Immature natural killer cell (primary cell): Measurements from ENCODE around the gene NOC4L. TPM values are rescaled to one million over a fixed set of nuclear protein-coding genes. Genes with fewer than 3 reads are reported as not detected.

ENCODE experiments used
- DNase-seq, 3 donors: peaks; one replicate each; pipeline ENCODE4 v3.0.0; 2022; ENCODE audit warnings: mixed read lengths in 1 of 3
- H3K27ac Mint-ChIP-seq, 6 donors: one replicate each; pipeline ENCODE4 v1.8.0; 2020; ENCODE audit warnings: mixed read lengths in 6 of 6, mild to moderate bottlenecking in 5 of 6, inconsistent platforms in 4 of 6, moderate library complexity in 3 of 6
- H3K27me3 Mint-ChIP-seq, 3 donors: one replicate each; pipeline ENCODE4 v1.8.0; 2020 to 2021; ENCODE audit warnings: low read depth in 3 of 3, mild to moderate bottlenecking in 3 of 3, mixed read lengths in 3 of 3, moderate library complexity in 3 of 3, inconsistent platforms in 1 of 3
- H3K36me3 Mint-ChIP-seq, 3 donors: one replicate each; pipeline ENCODE4 v1.8.0; 2020; ENCODE audit warnings: mixed read lengths in 3 of 3, inconsistent platforms in 2 of 3, mild to moderate bottlenecking in 2 of 3
- H3K4me1 Mint-ChIP-seq, 2 donors: one replicate each; pipeline ENCODE4 v1.8.0; 2020; ENCODE audit warnings: inconsistent platforms in 2 of 2, mild to moderate bottlenecking in 2 of 2, mixed read lengths in 2 of 2, moderate library complexity in 1 of 2
- H3K4me3 Mint-ChIP-seq, 5 donors: one replicate each; pipeline ENCODE4 v1.8.0; 2020; ENCODE audit warnings: mild to moderate bottlenecking in 5 of 5, mixed read lengths in 5 of 5, inconsistent platforms in 3 of 5, moderate library complexity in 3 of 5
- H3K9me3 Mint-ChIP-seq, 6 donors: one replicate each; pipeline ENCODE4 v1.8.0; 2020; ENCODE audit warnings: mild to moderate bottlenecking in 6 of 6, mixed read lengths in 6 of 6, inconsistent platforms in 4 of 6, moderate library complexity in 3 of 6
- polyA plus RNA-seq, 3 donors: library from polyadenylated mRNA; unstranded; fragments of 300-500 nt; fragmentation: Illumina TruSeq; gene quantifications; one replicate each; pipeline ENCODE4 v1.2.3, GENCODE V29; 2021

Gene NOC4L
- polyA plus RNA-seq, 3 donors from 2014 or later, result 16.4 to 28.5 (median 17.2) TPM

DNA sequence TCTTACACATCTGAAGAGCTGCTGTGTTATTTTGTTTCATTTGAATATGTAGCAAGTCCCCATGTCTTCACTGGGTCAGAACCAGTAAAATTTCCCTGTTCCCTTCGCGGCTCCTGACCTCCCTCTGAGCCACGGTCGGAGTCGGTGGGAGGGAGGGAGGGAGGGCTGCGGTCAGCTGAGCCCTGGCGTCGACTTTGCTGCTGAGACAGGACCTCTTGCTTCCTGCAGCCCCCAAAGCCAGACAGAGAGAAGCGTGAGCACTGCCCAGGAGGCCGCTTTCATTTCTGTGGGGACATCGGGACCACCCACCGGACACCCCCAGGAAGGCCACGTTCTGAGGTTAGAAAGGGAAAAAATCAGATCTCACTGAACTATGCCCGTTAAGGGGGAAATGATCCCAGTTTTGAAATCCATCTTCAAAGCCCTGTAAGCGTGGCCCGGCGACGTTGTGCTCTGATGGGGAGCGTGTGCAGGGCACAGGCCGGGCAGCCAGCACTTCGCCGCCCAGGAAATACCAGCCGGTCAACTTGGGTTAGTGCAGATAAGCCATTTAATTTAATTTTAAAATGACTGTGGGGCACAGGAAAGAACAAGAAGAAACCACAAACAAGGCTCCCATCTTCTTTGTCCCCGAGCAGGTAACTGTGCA, 42.1 kb downstream of the NOC4L start:
- peaks cover 0 to 10% (median 2%) of the 10 kb centered on the region in 6 donors for H3K9me3 Mint-ChIP-seq
- peak overlapping the region; percentile 71 to 82 (median 80) for H3K4me3 Mint-ChIP-seq
- DNase-seq, result no peak
- H3K27ac Mint-ChIP-seq, result peak overlapping the region; percentile 67 to 92 (median 84)
- H3K27me3 Mint-ChIP-seq, result peaks cover 0 to 5% (median 2%) of the 10 kb centered on the region in 3 donors
- H3K4me1 Mint-ChIP-seq, result peaks cover 30 to 39% of the 10 kb centered on the region in 2 donors
- H3K36me3 Mint-ChIP-seq, result no peaks in the 10 kb centered on the region

DNA sequence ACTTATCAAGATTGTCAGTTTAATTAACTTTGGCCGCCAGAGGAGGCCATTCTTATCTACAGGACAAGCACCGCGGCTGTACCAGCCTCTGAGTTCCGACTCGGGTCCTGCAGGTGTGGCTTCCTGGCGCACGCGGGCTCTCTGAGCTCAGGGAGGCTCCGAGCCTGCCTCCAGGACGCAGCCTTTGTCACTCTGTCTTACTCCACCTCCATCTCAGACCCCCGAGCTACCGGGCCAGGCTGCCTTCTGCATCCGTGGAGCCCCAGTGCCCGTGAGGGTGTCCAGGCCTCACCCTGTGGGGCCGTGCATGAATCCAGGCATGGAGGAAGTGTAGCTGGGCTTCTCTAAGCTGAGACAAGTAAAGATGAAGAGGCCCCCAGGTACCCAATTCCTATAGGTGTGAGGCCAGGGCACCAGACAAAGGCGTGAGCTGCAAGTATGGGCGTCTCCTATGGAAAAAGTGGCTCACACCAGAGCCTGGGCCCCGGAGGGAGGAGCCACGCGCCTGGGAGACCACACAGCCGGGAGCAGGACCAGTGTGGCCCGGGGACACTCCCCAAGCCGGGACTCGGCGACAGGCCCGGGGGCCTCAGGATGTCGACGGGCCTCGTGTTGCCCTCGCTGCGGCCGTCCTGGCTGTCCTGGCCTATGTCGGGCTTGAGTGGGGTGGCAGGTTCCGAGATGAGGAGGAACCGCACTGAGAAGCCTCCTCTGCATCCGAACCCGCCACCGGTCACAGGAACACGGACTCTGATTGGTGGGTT, 42.8 kb downstream of the NOC4L start:
- Mint-ChIP-seq H3K27me3 (peaks cover 0 to 5% (median 2%) of the 10 kb centered on the region in 3 donors), H3K4me1 (peaks cover 30 to 39% of the 10 kb centered on the region in 2 donors), H3K36me3 (no peaks in the 10 kb centered on the region), H3K4me3 (peak overlapping the region; percentile 71 to 82 (median 80)), H3K27ac (peak overlapping the region in 4 of 6 donors; percentile 40 to 92 (median 82)), H3K9me3 (peaks cover 0 to 10% (median 2%) of the 10 kb centered on the region in 6 donors)
- DNase-seq, result no peak

DNA sequence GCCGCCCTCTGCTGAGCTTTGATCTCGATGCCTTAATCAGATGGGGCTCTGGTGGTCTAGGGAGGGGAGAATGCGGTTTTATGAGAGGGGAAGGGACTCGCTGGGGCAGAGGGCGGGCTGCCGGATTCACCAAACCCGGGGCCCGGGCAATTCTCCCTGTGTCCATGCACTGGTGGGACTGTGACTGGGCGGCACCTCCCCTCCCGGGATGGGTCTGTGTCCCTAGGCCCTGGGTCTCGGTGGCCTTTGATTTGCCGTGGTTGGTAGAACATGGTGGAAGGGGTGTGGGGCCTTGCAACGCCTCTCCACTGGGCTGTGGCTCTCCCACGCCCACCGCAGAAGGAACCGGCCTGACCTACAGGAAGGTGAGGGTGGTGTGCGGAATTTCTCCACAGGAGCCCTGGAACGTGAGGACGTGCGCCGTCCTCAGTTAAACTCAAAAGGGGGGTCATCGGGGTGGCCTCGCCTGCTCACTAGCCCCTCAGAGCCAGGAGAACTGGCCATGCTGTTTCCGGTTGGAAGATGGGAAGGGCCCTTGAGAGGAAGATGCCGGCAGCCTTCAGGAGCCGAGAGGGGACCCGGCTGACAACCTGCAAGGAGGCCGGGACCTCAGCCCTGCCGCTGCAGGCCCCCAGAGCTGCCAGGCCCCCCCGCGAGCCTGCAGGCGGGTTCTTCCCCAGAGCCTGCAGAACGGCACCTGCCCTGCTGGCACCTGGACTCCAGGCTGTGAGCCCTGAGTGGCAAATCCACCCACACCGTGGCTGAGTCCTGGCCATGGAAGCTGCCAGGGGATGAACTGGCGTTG, 43.6 kb downstream of the NOC4L start:
- peak overlapping the region; percentile 38 to 63 (median 56) for H3K4me3 Mint-ChIP-seq
- H3K36me3 Mint-ChIP-seq, result no peaks in the 10 kb centered on the region
- DNase-seq, result no peak
- H3K27me3 Mint-ChIP-seq, result peaks cover 0 to 5% (median 2%) of the 10 kb centered on the region in 3 donors
- H3K4me1 Mint-ChIP-seq, result peaks cover 30 to 39% of the 10 kb centered on the region in 2 donors
- peaks cover 0 to 10% (median 2%) of the 10 kb centered on the region in 6 donors for H3K9me3 Mint-ChIP-seq
- peak overlapping the region in 4 of 6 donors; percentile 28 to 79 (median 57) for H3K27ac Mint-ChIP-seq

DNA sequence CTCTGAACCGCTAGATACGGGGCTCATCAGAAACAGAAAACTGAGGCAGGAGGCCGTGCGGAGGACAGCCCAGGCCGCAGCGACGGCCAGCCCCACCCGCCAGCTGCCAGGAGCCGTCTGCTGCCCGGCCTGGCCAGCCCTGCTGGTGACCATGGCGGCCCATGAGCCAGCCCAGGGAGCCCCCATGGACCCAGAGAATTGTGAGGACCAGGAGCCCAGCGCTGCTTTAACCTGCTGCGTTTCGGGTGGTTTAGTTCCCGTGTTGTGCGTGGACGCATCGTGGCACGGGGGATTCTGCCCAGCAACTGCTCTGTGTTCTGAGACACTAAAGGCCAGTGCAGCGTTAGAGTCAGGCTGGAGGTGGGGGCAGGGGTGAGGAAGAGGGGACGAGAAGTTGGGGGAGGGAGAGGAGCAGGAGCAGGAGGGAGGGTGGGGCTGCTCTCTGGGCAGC, 44.2 kb downstream of the NOC4L start:
- DNase-seq, result no peak
- peaks cover 2 to 10% (median 3%) of the 10 kb centered on the region in 6 donors for H3K9me3 Mint-ChIP-seq
- no peaks in the 10 kb centered on the region for H3K36me3 Mint-ChIP-seq
- H3K4me3 Mint-ChIP-seq, result peak overlapping the region; percentile 29 to 69 (median 56)
- H3K27me3 Mint-ChIP-seq, result peaks cover 2 to 3% (median 2%) of the 10 kb centered on the region in 3 donors
- H3K4me1 Mint-ChIP-seq, result peaks cover 30 to 39% of the 10 kb centered on the region in 2 donors
- peak overlapping the region in 2 of 6 donors; percentile 53 to 61 for H3K27ac Mint-ChIP-seq

DNA sequence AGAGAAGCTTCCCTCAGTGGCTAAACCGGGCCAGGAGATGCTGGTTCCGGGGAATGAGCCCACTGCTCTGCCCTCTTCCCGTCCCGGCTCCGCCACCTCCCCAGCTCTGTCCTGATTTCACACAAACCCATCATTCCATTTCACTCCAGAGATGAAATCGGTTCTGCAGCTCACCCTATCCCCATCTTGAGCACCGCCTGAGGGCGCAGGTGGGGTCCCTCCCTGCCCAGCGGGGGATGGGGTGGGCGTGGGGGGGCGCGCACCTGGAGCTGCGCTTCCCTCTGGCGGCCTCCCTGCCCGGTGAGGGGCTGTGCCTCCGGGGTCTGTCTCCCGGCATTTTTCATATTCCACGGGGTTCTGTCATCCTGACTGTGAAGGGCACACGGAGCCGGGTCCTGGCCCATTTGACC, 44.7 kb downstream of the NOC4L start:
- Mint-ChIP-seq H3K4me3 (peak overlapping the region; percentile 88 to 95 (median 93)), H3K9me3 (peaks cover 3 to 10% (median 5%) of the 10 kb centered on the region in 6 donors), H3K4me1 (peaks cover 30 to 39% of the 10 kb centered on the region in 2 donors), H3K27ac (peak overlapping the region; percentile 86 to 96 (median 92)), H3K36me3 (no peaks in the 10 kb centered on the region), H3K27me3 (peaks cover 2 to 5% (median 2%) of the 10 kb centered on the region in 3 donors)
- no peak for DNase-seq

DNA sequence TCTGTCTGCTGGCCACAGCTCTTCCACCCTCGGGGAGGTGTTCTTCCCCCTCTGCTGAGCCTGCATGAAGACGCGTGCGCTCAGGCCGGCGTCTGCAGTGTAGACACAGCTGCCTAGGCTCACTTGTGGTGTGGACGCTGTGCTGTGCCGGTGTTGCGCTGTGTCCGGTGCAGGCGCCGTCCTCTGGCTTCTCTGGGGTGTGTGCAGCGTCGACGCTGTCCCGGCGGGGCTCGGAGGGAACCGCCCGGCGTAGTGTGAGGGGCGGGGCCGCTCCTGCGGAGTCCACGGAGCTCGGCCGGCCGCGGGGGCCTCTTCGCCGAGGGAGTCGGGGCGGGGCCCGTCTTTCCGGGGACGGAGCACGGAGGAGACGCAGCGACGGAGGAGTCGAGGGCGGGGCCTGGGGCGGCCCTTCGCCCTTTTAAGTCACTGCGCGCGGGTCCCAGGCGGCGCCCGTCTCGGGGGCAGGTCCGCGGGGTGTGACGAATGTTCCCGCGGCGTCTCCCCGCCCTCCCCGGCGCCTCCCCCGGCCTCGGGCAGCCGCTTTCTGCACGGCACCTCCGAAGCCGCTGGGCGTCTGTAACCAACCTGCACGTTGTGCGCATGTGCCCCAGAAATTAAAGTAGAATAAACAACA, 45.2 kb downstream of the NOC4L start:
- peaks cover 30 to 39% of the 10 kb centered on the region in 2 donors for H3K4me1 Mint-ChIP-seq
- H3K4me3 Mint-ChIP-seq, result peak overlapping the region; percentile 88 to 95 (median 93)
- DNase-seq, result peak; percentile 88 to 92 (median 90)
- H3K36me3 Mint-ChIP-seq, result peaks cover 0 to 4% (median 4%) of the 10 kb centered on the region in 3 donors
- H3K27ac Mint-ChIP-seq, result peak overlapping the region; percentile 86 to 96 (median 92)
- peaks cover 3 to 9% (median 5%) of the 10 kb centered on the region in 6 donors for H3K9me3 Mint-ChIP-seq
- peaks cover 3 to 8% (median 5%) of the 10 kb centered on the region in 3 donors for H3K27me3 Mint-ChIP-seq

DNA sequence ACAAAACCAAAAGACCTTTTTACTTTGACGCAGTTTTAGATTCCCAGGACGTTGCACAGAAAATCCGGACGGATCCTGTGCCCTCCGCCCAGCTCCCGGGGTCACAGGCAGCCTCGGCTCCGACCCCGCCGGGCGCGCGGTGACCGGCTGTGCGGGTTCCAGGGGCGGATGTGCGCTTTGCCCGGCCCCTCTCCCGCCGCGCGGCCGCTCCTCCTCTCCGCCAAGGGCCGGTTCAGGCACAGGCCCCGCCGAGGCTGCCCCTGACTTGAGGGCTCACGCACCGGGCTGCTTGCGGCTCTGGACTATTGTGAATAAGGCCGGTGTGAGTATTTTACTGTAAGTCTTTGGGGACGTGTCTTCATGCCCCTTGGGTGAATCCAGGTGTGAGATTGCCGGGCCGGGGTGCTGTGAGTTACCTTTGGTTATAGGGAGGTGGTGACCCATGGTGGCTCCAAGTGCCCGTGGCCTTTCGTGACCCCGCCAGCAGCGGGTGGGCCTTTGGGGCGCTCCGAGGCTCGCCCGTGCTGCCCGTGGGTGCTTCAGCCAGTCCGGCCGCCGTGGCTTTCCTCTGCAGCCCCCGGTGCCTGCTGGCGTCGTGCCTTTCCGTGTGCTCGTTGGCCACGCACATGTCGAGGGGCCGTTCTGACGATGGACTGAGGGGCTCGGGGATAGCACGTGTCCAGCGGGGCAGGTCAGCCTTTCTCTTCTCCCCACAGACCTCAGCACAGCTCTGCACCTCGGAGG, 45.9 kb downstream of the NOC4L start:
- peaks cover 0 to 4% (median 4%) of the 10 kb centered on the region in 3 donors for H3K36me3 Mint-ChIP-seq
- peaks cover 3 to 9% (median 5%) of the 10 kb centered on the region in 6 donors for H3K9me3 Mint-ChIP-seq
- H3K4me3 Mint-ChIP-seq, result peak overlapping the region; percentile 88 to 95 (median 93)
- H3K27ac Mint-ChIP-seq, result peak overlapping the region; percentile 79 to 91 (median 86)
- H3K27me3 Mint-ChIP-seq, result peaks cover 3 to 8% (median 5%) of the 10 kb centered on the region in 3 donors
- no peak for DNase-seq
- peaks cover 30 to 39% of the 10 kb centered on the region in 2 donors for H3K4me1 Mint-ChIP-seq

DNA sequence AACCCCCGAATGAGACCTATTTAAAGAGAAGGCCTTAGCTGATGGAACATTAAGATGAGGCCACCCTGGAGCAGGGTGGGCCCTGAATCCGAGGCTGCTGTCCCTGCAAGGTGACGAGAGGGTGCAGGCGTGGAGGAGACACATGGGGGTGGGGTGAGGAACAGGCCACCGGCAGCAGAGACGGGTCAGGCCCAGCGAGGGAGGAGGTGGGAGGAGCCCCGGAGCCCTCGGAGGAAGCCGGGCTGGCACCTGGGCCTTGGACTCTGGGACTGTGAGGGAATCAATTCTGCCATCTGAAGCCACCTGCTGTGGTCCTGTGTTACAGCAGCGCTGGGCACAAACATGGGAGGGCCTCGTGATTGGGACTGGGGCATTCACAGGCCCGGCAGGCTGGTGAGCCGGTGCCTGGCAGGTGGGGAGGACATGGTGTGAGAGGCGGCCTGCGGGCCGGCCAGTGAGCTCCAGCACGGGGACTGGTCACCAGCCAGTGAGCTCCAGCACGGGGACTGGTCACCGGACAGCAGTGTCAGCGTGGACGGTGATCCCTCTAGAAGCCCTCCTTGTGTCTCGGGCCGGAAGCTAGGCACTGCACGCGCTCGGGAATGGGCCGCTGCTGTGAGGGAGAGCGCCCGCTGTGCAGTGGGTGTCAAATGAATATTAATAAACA, 46.7 kb downstream of the NOC4L start:
- peak overlapping the region in 1 of 6 donors; percentile 79 for H3K27ac Mint-ChIP-seq
- H3K4me1 Mint-ChIP-seq, result peaks cover 22 to 35% of the 10 kb centered on the region in 2 donors
- no peak for DNase-seq
- peaks cover 3 to 8% (median 3%) of the 10 kb centered on the region in 3 donors for H3K27me3 Mint-ChIP-seq
- H3K4me3 Mint-ChIP-seq, result peak overlapping the region; percentile 31 to 93 (median 79)
- peaks cover 0 to 4% (median 4%) of the 10 kb centered on the region in 3 donors for H3K36me3 Mint-ChIP-seq
- peaks cover 3 to 7% (median 5%) of the 10 kb centered on the region in 6 donors for H3K9me3 Mint-ChIP-seq

DNA sequence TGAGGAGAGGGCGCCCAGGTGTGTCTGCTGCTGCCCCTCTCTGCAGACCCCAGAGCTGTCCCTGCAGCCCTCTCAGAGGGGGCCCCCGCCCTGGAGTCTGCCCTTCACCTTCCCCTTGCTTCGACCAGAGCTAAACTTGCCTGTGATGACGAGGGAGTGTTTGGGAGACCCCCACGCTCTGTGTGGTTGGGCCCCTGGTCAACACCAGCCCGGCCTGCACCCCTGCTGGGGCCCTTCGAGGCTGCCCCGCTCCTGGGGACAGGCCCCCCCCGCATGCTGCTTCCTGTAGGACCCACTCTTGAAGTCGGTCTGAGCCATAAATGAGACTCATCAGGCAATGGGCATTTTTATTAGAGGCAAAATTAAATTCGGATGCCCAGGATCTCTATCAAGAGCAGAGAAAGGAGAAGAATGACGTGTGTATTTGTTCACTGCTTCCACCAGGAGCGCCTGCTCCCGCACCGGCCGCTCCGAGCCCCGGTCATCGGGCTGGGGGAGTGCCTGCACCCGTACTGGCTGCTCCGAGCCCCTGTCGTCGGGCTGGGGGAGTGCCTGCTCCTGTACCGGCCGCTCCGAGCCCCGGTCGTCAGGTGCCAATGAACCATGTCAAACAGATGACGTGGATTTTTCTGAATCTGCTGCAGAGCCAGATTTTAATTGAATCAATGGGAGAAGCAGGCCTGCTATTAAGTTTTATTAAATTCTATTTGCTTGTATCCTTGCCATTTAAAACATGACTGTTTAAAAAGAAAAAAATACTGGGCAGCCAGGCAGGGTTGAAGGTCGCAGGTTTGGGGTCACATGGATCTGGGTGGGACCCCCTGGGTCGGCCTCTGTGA, 47.7 kb downstream of the NOC4L start:
- H3K9me3 Mint-ChIP-seq, result peaks cover 3 to 7% (median 4%) of the 10 kb centered on the region in 6 donors
- peaks cover 12 to 25% of the 10 kb centered on the region in 2 donors for H3K4me1 Mint-ChIP-seq
- H3K36me3 Mint-ChIP-seq, result peaks cover 0 to 4% (median 4%) of the 10 kb centered on the region in 3 donors
- peaks cover 3 to 8% (median 3%) of the 10 kb centered on the region in 3 donors for H3K27me3 Mint-ChIP-seq
- H3K27ac Mint-ChIP-seq, result no peak overlapping the region
- DNase-seq, result no peak
- H3K4me3 Mint-ChIP-seq, result peak overlapping the region in 3 of 5 donors; percentile 31 to 93 (median 47)

DNA sequence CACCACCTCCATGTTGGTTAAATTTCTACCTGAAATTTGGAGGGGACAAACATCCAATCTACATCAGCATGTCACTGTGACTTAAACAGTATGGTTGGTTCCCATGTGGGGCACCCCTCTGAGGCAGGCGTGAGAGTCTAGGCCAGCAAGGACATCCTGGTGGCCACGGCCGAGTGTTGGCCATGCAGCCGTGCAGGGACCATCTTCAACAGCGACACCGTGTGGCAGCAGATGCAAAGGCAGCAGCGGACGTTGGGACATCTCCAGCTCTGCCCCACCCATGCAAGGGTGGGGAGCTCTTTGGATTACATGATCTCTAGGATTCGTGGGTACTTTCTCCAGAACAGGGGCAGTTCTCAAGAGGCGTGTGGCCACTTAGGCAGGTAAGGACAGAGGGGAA, 49.8 kb downstream of the NOC4L start:
- peaks cover 0 to 4% (median 4%) of the 10 kb centered on the region in 3 donors for H3K36me3 Mint-ChIP-seq
- no peak for DNase-seq
- H3K27ac Mint-ChIP-seq, result no peak overlapping the region
- peaks cover 3 to 5% (median 4%) of the 10 kb centered on the region in 6 donors for H3K9me3 Mint-ChIP-seq
- H3K4me1 Mint-ChIP-seq, result peaks cover 10 to 17% of the 10 kb centered on the region in 2 donors
- H3K27me3 Mint-ChIP-seq, result peaks cover 3 to 8% (median 8%) of the 10 kb centered on the region in 3 donors
- H3K4me3 Mint-ChIP-seq, result no peak overlapping the region

DNA sequence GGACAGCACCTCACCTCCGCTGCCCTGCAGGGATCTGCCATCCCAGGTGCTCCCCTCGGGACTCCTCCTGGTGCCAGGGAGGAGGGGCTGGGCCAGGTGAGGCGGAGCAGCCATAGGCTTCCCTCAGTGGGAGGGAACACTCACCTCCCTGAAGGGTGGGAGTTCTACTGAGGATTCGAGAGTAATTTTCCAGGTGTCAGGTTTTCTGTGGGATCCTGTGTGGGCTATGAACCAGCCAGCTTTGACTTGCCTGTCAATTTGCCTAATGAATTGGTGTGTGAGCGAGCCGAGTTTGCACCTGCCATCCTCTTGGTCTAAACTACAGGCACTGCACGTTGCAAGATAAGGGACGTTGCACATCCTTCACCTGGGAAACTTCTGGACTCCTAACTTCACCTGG, 50.3 kb downstream of the NOC4L start:
- Mint-ChIP-seq H3K27me3 (peaks cover 3 to 8% (median 8%) of the 10 kb centered on the region in 3 donors), H3K4me1 (peaks cover 5 to 13% of the 10 kb centered on the region in 2 donors), H3K36me3 (peaks cover 0 to 4% (median 4%) of the 10 kb centered on the region in 3 donors), H3K4me3 (no peak overlapping the region), H3K27ac (no peak overlapping the region), H3K9me3 (peaks cover 3 to 5% (median 4%) of the 10 kb centered on the region in 6 donors)
- no peak for DNase-seq
